Cardiac septum (tissue), 1 donor: ENCODE data around the gene NR2F1-AS1. TPM values are rescaled to one million over a fixed set of nuclear protein-coding genes. Genes with fewer than 3 reads are reported as not detected.

ENCODE experiments used
- DNase-seq: peaks from one replicate; pipeline ENCODE4 v3.0.0-alpha.2; 2020; ENCODE audit warnings: low spot score
- intact Hi-C: fragments of 100-400 bp; cut with DNase I; formaldehyde crosslinking; loops from one replicate; pipeline ENCODE4 v1.14.0; 2022
- total RNA-seq: library from RNA; stranded (reverse); fragmentation: NEBNext Ultra II Directional; extraction: Animal tissue kit (Norgen Biotek cat#: 25700); gene quantifications from one replicate; pipeline ENCODE4 v1.2.1, GENCODE V29; 2021
- donor health status: DM: no; HTN: no; CAD: no.

Gene NR2F1-AS1
- total RNA-seq, 1 donor from 2014 or later = 0.89 TPM

- intact Hi-C loops = loop anchor here (5.0 to 10.0 kb wide), 2 partner anchors 323 to 530 kb away; a partner anchor contains a TSS
- DNase-seq = no peak
These were observed 1.1 kb upstream of the NR2F1-AS1 start for GRCh38 chr5:93582167-93582462.

GRCh38 chr5:93580063-93580926, 724 bp downstream of the NR2F1-AS1 start:
- intact Hi-C loops = loop anchor here (2.0 to 10.0 kb wide), 4 partner anchors 31 to 532 kb away; a partner anchor contains a TSS
- no peak for DNase-seq

GRCh38 chr5:93579692-93580062, 1.3 kb downstream of the NR2F1-AS1 start:
- intact Hi-C loops = loop anchor here (2.0 to 10.0 kb wide), 4 partner anchors 31 to 533 kb away; a partner anchor contains a TSS
- no peak for DNase-seq

- intact Hi-C loops = no loop called here
These were observed 2.0 kb downstream of the NR2F1-AS1 start for GRCh38 chr5:93578813-93579691.

GRCh38 chr5:93577854-93578812, 2.9 kb downstream of the NR2F1-AS1 start:
- DNase-seq = no peak
- intact Hi-C loops = no loop called here

More at GRCh38 chr5:93578813-93579691, 2.0 kb downstream of the NR2F1-AS1 start:
- DNase-seq = no peak

- no peak for DNase-seq
- intact Hi-C loops = no loop called here
These were observed 3.8 kb downstream of the NR2F1-AS1 start for GRCh38 chr5:93576994-93577853.

- no peak for DNase-seq
- intact Hi-C loops = no loop called here
These were observed 5.3 kb downstream of the NR2F1-AS1 start for GRCh38 chr5:93575461-93576414.

GRCh38 chr5:93574491-93575305, 6.3 kb downstream of the NR2F1-AS1 start:
- intact Hi-C loops = no loop called here
- DNase-seq = no peak

GRCh38 chr5:93573354-93574351, 7.4 kb downstream of the NR2F1-AS1 start:
- no peak for DNase-seq
- intact Hi-C loops = no loop called here

- no peak for DNase-seq
- intact Hi-C loops = no loop called here
These were observed 8.2 kb downstream of the NR2F1-AS1 start for GRCh38 chr5:93572608-93573353.

GRCh38 chr5:93572101-93572607, 8.9 kb downstream of the NR2F1-AS1 start:
- DNase-seq = no peak
- intact Hi-C loops = no loop called here

- intact Hi-C loops = no loop called here
- no peak for DNase-seq
These were observed 9.7 kb downstream of the NR2F1-AS1 start for GRCh38 chr5:93571114-93571949.

- intact Hi-C loops = no loop called here
- no peak for DNase-seq
These were observed 10.5 kb downstream of the NR2F1-AS1 start for GRCh38 chr5:93570294-93571113.
